Pancreas (tissue), 10 donors: ENCODE data around the gene TGFB3. TPM values are rescaled to one million over a fixed set of nuclear protein-coding genes. Genes with fewer than 3 reads are reported as not detected.

Experiments used
- ATAC-seq, 4 donors: fragments of 200-7000 bp; cut with Tn5 transposase; one replicate each; pipeline versions ENCODE4 v1.8.0 to v1.9.1; 2020; ENCODE audit warnings: mild to moderate bottlenecking in 4 of 4, moderate library complexity in 4 of 4
- DNase-seq, 6 donors: peaks; one replicate each; pipeline ENCODE4 v3.0.0-alpha.2; 2020
- FAIRE-seq: peaks from 2 replicates; lab custom pipeline; 2012; peaks lifted over from hg19 to GRCh38; lab: Jason Lieb, UNC
- H3K27ac ChIP-seq, 4 donors: fragments of 200-600 bp; sonication (generic); 1 replicate in 3 of 4; 2 replicates in 1 of 4; pipeline versions ENCODE4 v1.5.0 to v1.8.0; 2020
- H3K27me3 ChIP-seq, 4 donors: fragments of 200-600 bp; one replicate each; pipeline ENCODE4 v1.8.0; 2021
- H3K36me3 ChIP-seq, 3 donors: fragments of 200-600 bp; sonication (generic) in 1 of 3; one replicate each; pipeline versions ENCODE4 v1.5.0 to v1.8.0; 2020 to 2021
- H3K4me1 ChIP-seq, 3 donors: fragments of 200-600 bp; one replicate each; pipeline ENCODE4 v1.8.0; 2021
- H3K4me3 ChIP-seq, 4 donors: fragments of 200-600 bp; sonication (generic) in 2 of 4; one replicate each; pipeline versions ENCODE4 v1.5.0 to v1.8.0; 2020 to 2021
- H3K9me3 ChIP-seq, 4 donors: fragments of 200-600 bp; one replicate each; pipeline ENCODE4 v1.8.0; 2021
- CTCF ChIP-seq, 4 donors: fragments of 200-600 bp; sonication (generic) in 3 of 4; IDR thresholded peaks; one replicate each; pipeline versions ENCODE4 v1.5.0 to v1.8.0; 2021; ENCODE audit warnings: antibody characterized with exemption in 4 of 4
- WGBS, 2 donors: extraction: QIAGEN DNeasy Blood & Tissue Kit; methylation state at CpG; one replicate each; pipeline ENCODE4 v1.1.7; 2013; 5-methylcytosine and 5-hydroxymethylcytosine counted together
- intact Hi-C, 3 donors: fragments of 100-400 bp; cut with DNase I; formaldehyde crosslinking; loops; one replicate each; pipeline versions ENCODE4 v1.11.1 to v1.14.2; 2022
- polyA plus RNA-seq, 2 donors: library from polyadenylated mRNA; stranded (reverse); fragments of 200-250 nt; gene quantifications; one replicate each; pipeline ENCODE4 v1.2.3, GENCODE V29; 2013
- total RNA-seq, 6 donors: library from RNA; stranded (reverse); fragmentation: NEBNext Ultra II Directional in 4 of 6; extraction: Animal tissue kit (Norgen Biotek cat#: 25700) in 4 of 6; gene quantifications; one replicate each; pipeline versions ENCODE4 v1.2.1 to v1.2.4, GENCODE V29; 2021 to 2023
- donor health status: healthy with polysubstance abuse.
- donor health status: DM: no; HTN: no; CAD: no; lungs with moderate emphysema.
- donor health status: DM: no; HTN: no; CAD: no.
- donor health status: control.
- donor health status: control.
- donor health status: Bipolar disorder and iron deficiency.
- donor health status: DM: yes; HTN: yes; CAD: no.
- donor health status: DM: no; HTN: no; CAD: no.
- donor health status: DM: no; HTN: no; CAD: no.
- donor health status: DM: yes; HTN: yes; CAD: no.

TGFB3 gene
- total and polyA plus RNA-seq, 8 donors, result 11.6 to 57.2 (median 31.6) TPM

- Histone ChIP-seq H3K9me3 (no peaks in the 10 kb centered on the region), H3K27me3 (no peaks in the 10 kb centered on the region), H3K36me3 (peaks cover 0 to 40% (median 5%) of the 10 kb centered on the region in 3 donors), H3K27ac (no peak overlapping the region), H3K4me1 (peaks cover 3 to 11% (median 9%) of the 10 kb centered on the region in 3 donors), H3K4me3 (no peak overlapping the region)
- TF ChIP-seq CTCF (IDR thresholded peaks at IDR 0.05), result no peak
- 76% methylated on average over 8 of the region's 8 CpGs for WGBS, 2 donors
- DNase-seq, result no peak
- no peak for ATAC-seq
- intact Hi-C loops, result no loop called here
- no peak for FAIRE-seq
Measured at GRCh38 chr14:75969891-75970290, 11.9 kb downstream of the TGFB3 start.

- peaks cover 0 to 48% (median 5%) of the 10 kb centered on the region in 3 donors for H3K36me3 ChIP-seq
- FAIRE-seq, result no peak
- H3K4me3 ChIP-seq, result no peak overlapping the region
- ATAC-seq, result no peak
- no peaks in the 10 kb centered on the region for H3K9me3 ChIP-seq
- H3K4me1 ChIP-seq, result peaks cover 3 to 11% (median 9%) of the 10 kb centered on the region in 3 donors
- no peaks in the 10 kb centered on the region for H3K27me3 ChIP-seq
- H3K27ac ChIP-seq, result no peak overlapping the region
- no peak for DNase-seq
- intact Hi-C loops, result no loop called here
- TF ChIP-seq CTCF (IDR thresholded peaks at IDR 0.05), result no peak
- 76 to 89% methylated on average over 4 of the region's 4 CpGs for WGBS, 2 donors
Measured at GRCh38 chr14:75969126-75969525, 12.7 kb downstream of the TGFB3 start.

- TF ChIP-seq CTCF (IDR thresholded peaks at IDR 0.05), result no peak
- Histone ChIP-seq H3K27ac (no peak overlapping the region), H3K4me3 (no peak overlapping the region), H3K4me1 (peaks cover 1 to 11% (median 9%) of the 10 kb centered on the region in 3 donors), H3K27me3 (no peaks in the 10 kb centered on the region), H3K36me3 (peaks cover 0 to 55% (median 11%) of the 10 kb centered on the region in 3 donors), H3K9me3 (no peaks in the 10 kb centered on the region)
- intact Hi-C loops, result no loop called here
- ATAC-seq, result peak in 3 of 4 donors; percentile 27 to 42 (median 38)
- 64 to 81% methylated on average over 4 of the region's 4 CpGs for WGBS, 2 donors
- DNase-seq, result no peak
- no peak for FAIRE-seq
Measured at GRCh38 chr14:75968456-75968855, 13.3 kb downstream of the TGFB3 start.

- Histone ChIP-seq H3K27me3 (no peaks in the 10 kb centered on the region), H3K4me1 (peaks cover 0 to 6% (median 6%) of the 10 kb centered on the region in 3 donors), H3K27ac (no peak overlapping the region), H3K36me3 (peaks cover 0 to 61% (median 17%) of the 10 kb centered on the region in 3 donors), H3K4me3 (no peak overlapping the region), H3K9me3 (no peaks in the 10 kb centered on the region)
- TF ChIP-seq CTCF (IDR thresholded peaks at IDR 0.05), result no peak
- intact Hi-C loops, result no loop called here
- ATAC-seq, result no peak
- DNase-seq, result no peak
- no peak for FAIRE-seq
- WGBS, 2 donors, result 96 to 98% methylated on average over 3 of the region's 3 CpGs
Measured at GRCh38 chr14:75967866-75968265, 13.9 kb downstream of the TGFB3 start.

- intact Hi-C loops, result no loop called here
- 72 to 81% methylated on average over 3 of the region's 3 CpGs for WGBS, 2 donors
- Histone ChIP-seq H3K27ac (no peak overlapping the region), H3K4me3 (no peak overlapping the region), H3K9me3 (no peaks in the 10 kb centered on the region), H3K4me1 (no peaks in the 10 kb centered on the region), H3K27me3 (no peaks in the 10 kb centered on the region), H3K36me3 (peaks cover 0 to 56% (median 12%) of the 10 kb centered on the region in 3 donors)
- DNase-seq (no peak), FAIRE-seq (no peak), ATAC-seq (no peak)
- TF ChIP-seq CTCF (IDR thresholded peaks at IDR 0.05), result no peak
Measured at GRCh38 chr14:75961662-75962061, 20.1 kb downstream of the TGFB3 start.
